GM19467 (cell line): ENCODE data around the gene ELP6.
"Not testable (repeated sequence)": the region's sequence is repeated elsewhere in the genome, so short reads cannot be mapped to it uniquely, and the experiment has no call there.

ENCODE experiments used
- ATAC-seq: cut with Tn5 transposase; IDR thresholded peaks from one replicate; pipeline ENCODE4 v1.9.1; 2021; ENCODE audit warnings: mild to moderate bottlenecking, moderate library complexity; ENCODE audit not compliant: unreplicated experiment

ELP6 gene

GRCh38 chr3:47468315-47468714, 45.2 kb downstream of the ELP6 start:
- not testable (repeated sequence) for ATAC-seq

- no peak for ATAC-seq
These were observed 48.9 kb downstream of the ELP6 start for GRCh38 chr3:47464588-47464987.

- not testable (repeated sequence) for ATAC-seq
These were observed 53.9 kb downstream of the ELP6 start for GRCh38 chr3:47459534-47460085.

- no peak for ATAC-seq
These were observed 56.5 kb downstream of the ELP6 start for GRCh38 chr3:47456984-47457383.

- no peak for ATAC-seq
These were observed 57.6 kb downstream of the ELP6 start for GRCh38 chr3:47455806-47456452.

- ATAC-seq, result no peak
These were observed 60.9 kb downstream of the ELP6 start for GRCh38 chr3:47452453-47453215.
